H1 (cell line): ENCODE data around the gene GSAP. TPM values are rescaled to one million over a fixed set of nuclear protein-coding genes. Genes with fewer than 3 reads are reported as not detected.

Source experiments
- CREB1 ChIP-seq: IDR thresholded peaks from 2 replicates; pipeline ENCODE4 v1.6.1; 2012; ENCODE audit warnings: inconsistent platforms
- CTBP2 ChIP-seq: IDR thresholded peaks from 2 replicates; pipeline ENCODE4 v1.7.0; 2011; ENCODE audit warnings: borderline replicate concordance, mild to moderate bottlenecking, moderate library complexity, mixed read lengths, low read length; ENCODE audit not compliant: insufficient read depth, insufficient read length
- EGR1 ChIP-seq: IDR thresholded peaks from 2 replicates; pipeline ENCODE4 v1.6.1; 2011; ENCODE audit warnings: low read depth, low read length, borderline replicate concordance
- GTF2F1 ChIP-seq: IDR thresholded peaks from 2 replicates; pipeline ENCODE4 v1.6.1; 2012; ENCODE audit warnings: low read depth, low read length, improper control_type of control experiment, borderline replicate concordance
- KDM5A ChIP-seq: fragments of 200-600 bp; IDR thresholded peaks from 2 replicates; pipeline ENCODE4 v1.7.1; 2012; ENCODE audit warnings: mild to moderate bottlenecking, low read length, inconsistent platforms, mixed read lengths
- RAD21 ChIP-seq, 2 experiments: IDR thresholded peaks in 1 of 2; conservative IDR thresholded peaks in 1 of 2; 2 replicates each; pipeline ENCODE4 v1.6.1; 2011; ENCODE audit warnings: low read depth in 2 of 2, low read length in 2 of 2, improper control_type of control experiment in 1 of 2, inconsistent platforms in 1 of 2, mild to moderate bottlenecking in 1 of 2, moderate library complexity in 1 of 2
- RNF2 ChIP-seq: fragments of 200-900, 300-1000 bp; sonication (generic); IDR thresholded peaks from 2 replicates; pipeline ENCODE4 v1.7.1; 2016; ENCODE audit warnings: borderline replicate concordance, low read depth, mild to moderate bottlenecking, antibody characterized with exemption, low read length; ENCODE audit not compliant: poor library complexity, severe bottlenecking; ENCODE audit errors: missing control alignments
- polyA plus RNA-seq, 7 experiments: library from polyadenylated mRNA; depleted of rRNA in 3 of 7; stranded (reverse) in 5 of 7; unstranded in 2 of 7; fragments of >200 nt in 5 of 7; fragments of 200-250 nt in 2 of 7; gene quantifications; 1 replicate in 5 of 7; 2 replicates in 1 of 7; 4 replicates in 1 of 7; pipeline versions ENCODE4 v1.2.1 to v1.2.3, GENCODE V29; 2011 to 2013; ENCODE audit warnings: missing spikeins in 2 of 7, mixed read lengths in 2 of 7
- total RNA-seq: library from RNA; stranded (reverse); fragmentation: NEBNext Ultra II Directional; extraction: Animal tissue kit (Norgen Biotek cat#: 25700); gene quantifications from 2 replicates; pipeline ENCODE4 v1.2.1, GENCODE V29; 2021
- TF ChIP-seq, protein P1 (sequence below): IDR thresholded peaks from 2 replicates; pipeline ENCODE4 v1.6.1; 2012; ENCODE audit warnings: inconsistent platforms

The GSAP gene
- total and polyA plus RNA-seq, 2 of the 8 experiments (the other 6 are each of a cell fraction or from before 2014, with no cell fraction given): 0.93 to 2.1 TPM

DNA sequence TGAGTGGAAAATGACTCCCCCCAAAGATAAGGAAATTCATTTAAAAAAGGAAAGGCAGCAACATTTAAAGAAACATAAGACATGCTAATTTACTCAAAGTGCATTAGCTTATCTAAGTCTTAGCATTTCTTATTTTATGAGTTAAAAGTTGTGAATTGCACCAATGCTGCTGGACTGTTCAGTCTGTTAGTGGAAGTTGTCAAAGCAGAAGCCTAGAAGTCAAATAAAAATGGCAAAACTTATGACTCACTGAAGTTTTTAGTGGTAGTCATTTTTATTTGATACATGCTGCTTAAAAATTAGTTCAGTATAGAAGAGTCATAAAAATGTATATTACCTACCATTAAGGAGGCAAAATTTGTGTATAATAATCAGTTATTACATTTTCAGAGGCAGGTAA is 125.7 kb downstream of the GSAP start (continued):
- no peak for TF ChIP-seq RNF2
- TF ChIP-seq, protein P1, sequence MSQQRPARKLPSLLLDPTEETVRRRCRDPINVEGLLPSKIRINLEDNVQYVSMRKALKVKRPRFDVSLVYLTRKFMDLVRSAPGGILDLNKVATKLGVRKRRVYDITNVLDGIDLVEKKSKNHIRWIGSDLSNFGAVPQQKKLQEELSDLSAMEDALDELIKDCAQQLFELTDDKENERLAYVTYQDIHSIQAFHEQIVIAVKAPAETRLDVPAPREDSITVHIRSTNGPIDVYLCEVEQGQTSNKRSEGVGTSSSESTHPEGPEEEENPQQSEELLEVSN: no peak
- TF ChIP-seq KDM5A: no peak
- no peak for TF ChIP-seq CREB1
- TF ChIP-seq EGR1: no peak
- no peak for TF ChIP-seq GTF2F1
- TF ChIP-seq CTBP2: no peak
- TF ChIP-seq RAD21 (IDR thresholded peaks at IDR 0.05 in 1 of 2, conservative IDR thresholded peaks at IDR 0.05 in 1 of 2; ENCODE audit: low read depth in 2 of 2, low read length in 2 of 2): no peak
- TF ChIP-seq, all 59 proteins: peak for 0
